SKM-1 (cell line): Measurements from ENCODE around the gene RNU7-1.
"Not testable (repeated sequence)": the region's sequence is repeated elsewhere in the genome, so short reads cannot be mapped to it uniquely, and the experiment has no call there.

Source experiments
- DNase-seq: peaks from one replicate; lab custom pipeline; 2025; ENCODE audit not compliant: unreplicated experiment; lab: John Stamatoyannopoulos, UW

Gene RNU7-1

DNA sequence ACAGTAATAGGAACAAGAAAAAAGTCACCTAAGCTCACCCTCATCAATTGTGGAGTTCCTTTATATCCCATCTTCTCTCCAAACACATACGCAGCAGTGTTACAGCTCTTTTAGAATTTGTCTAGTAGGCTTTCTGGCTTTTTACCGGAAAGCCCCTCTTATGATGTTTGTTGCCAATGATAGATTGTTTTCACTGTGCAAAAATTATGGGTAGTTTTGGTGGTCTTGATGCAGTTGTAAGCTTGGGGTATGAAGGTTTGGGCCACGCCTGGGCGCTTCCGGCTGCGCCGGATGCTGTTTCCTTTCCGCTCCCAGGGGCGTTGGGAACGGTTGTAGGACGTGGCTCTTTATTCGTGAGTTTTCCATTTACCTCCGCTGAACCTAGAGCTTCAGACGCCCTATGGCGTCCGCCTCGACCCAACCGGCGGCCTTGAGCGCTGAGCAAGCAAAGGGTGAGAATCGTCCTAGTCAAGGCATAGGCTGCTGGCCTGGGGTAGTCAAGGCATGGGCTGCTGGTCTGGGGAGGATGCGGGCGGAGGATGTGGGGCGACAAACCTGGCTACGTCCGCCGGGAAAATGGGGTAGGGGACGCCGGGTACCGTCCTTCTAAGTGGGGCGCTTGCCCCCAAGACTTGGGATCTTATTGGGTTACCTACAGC is at the start of gene RNU7-1, which contains the start of gene C12orf57:
RNU7-1 (plus strand) TSS at position 95 of the 659 bp plus-strand sequence.
C12orf57 (plus strand) TSS at position 301 of the 659 bp plus-strand sequence; CDS start at position 401, 100 bp downstream.
- DNase-seq: no peak

DNA sequence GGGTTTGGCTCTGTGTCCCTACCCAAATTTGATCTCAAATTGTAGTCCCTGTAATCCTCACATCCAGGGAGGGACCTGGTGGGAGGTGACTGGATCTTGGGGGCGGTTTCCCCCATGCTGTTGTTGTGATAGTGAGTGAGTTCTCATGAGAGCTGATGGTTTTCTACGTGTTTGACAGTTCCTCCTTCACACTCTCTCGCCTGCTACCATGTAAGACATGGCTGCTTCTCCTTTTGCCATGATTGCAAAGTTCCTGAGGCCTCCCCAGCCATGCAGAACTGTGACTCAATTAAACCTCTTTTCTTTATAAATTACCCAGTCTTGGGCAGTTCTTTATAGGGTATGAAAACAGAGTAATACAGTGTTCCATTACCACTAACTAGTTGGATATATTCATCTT is 49.3 kb upstream of the RNU7-1 start:
- DNase-seq: no peak

DNA sequence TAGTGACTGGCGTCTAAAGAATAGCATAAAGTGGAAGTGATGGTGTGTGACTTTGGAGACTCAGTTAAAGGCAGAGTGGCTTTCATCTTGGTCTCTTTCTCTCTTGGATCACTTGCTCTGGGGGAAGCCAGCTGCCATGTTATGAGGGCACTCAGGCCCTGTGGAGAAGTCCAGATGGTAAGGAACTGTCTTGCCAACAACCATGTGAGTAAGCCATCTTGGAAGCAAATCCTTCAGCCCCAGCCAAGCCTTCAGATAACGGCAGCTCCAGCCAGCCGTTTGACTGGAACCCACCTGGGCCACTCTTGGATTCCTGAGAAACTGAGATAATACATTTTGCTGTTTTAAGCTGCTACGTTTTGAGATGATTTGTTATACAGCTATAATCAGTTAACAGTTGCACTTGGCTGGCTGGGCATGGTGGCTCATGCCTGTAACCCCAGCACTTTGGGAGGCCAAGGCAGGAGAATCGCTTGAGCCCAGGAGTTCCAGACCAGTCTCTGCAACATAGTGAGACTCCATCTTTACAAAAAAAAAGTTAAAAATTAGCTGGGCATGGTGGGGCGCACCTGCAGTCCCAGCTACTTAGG is 46.7 kb upstream of the RNU7-1 start:
- no peak for DNase-seq

DNA sequence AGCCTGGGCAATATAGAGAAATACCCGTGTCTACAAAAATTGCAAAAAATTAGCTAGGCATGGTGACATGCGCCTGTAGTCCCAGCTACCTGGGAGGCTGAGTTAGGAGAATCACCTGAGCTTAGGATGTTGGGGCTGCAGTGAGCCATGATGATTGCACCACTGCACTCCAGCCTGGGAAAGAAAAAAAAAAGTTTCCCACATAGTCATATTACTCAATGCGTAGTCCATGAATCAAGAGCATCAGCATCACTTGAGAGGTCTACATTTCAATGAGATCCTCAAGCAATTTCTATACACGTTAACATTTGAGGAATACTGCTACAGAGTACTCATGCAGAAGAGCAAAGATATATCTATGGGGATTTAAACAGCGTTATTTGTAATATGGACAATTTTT is 44.2 kb upstream of the RNU7-1 start:
- no peak for DNase-seq

DNA sequence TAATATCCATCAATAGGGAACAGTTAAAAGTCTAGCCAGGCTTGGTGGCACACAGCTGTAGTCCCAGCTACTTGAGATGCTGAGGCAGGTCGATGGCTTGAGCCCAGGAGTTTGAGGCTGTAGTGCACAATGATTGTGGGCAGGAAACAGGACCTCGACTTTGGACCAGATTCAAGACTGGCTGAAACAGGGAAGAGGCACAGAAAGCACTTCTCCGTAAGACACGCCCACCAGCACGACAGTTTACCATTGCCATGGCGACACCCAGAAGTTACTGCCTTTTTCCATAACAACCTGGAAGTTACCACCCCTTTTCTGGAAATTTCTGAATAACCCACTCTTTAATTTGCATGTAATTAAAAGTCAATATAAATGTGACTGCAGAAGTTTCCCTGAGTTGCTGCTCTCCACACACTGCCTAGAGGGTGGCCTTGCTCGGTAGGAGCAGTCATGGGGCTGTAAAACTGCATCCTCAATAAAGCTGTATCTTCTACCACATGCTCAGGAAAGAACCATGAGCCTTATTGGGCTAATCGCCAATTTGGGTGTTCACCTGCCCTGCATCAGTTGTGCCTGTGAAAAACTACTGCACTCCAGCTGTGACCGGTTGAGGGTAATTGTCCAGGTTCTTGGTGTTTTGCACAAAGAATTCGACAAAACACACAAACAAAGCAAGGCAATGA is 43.6 kb upstream of the RNU7-1 start:
- DNase-seq: peak; percentile 8

DNA sequence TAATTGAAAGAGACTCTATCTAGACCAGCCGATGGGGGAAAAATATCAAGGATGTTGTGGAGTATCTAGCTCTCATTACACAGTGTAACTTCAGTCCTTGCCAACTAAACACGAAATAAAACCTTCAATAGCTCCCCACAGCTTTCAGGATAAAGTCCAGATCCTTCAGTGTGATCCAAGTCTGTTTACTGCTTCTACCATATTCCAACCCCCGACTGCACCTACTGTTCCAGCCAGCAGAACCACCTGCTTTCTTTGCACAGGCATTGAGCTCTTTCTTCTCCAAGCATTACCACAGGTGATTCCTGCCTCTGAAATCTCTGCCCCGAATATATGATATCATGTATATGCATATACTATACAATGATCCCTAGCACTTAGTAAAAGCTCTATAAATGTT is 41.2 kb upstream of the RNU7-1 start:
- DNase-seq: no peak

DNA sequence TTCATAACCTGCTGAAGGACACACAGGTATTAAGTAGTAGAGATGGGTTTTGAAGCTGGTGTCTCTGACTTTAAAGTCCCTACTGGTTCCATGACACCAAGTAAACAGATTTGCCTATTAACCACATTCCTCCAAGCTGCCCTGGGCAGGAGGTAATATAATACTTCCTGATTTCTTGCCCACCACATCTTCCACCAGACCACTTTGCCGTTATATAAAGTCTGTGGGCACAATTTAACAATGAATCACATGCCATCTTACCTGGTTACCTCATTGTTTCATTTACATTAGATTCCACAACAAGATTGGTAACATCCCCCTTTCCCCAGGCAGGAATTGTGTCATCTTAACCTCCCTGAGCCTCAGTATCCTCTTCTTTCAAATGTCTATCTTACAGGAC is 39.9 kb upstream of the RNU7-1 start:
- no peak for DNase-seq

DNA sequence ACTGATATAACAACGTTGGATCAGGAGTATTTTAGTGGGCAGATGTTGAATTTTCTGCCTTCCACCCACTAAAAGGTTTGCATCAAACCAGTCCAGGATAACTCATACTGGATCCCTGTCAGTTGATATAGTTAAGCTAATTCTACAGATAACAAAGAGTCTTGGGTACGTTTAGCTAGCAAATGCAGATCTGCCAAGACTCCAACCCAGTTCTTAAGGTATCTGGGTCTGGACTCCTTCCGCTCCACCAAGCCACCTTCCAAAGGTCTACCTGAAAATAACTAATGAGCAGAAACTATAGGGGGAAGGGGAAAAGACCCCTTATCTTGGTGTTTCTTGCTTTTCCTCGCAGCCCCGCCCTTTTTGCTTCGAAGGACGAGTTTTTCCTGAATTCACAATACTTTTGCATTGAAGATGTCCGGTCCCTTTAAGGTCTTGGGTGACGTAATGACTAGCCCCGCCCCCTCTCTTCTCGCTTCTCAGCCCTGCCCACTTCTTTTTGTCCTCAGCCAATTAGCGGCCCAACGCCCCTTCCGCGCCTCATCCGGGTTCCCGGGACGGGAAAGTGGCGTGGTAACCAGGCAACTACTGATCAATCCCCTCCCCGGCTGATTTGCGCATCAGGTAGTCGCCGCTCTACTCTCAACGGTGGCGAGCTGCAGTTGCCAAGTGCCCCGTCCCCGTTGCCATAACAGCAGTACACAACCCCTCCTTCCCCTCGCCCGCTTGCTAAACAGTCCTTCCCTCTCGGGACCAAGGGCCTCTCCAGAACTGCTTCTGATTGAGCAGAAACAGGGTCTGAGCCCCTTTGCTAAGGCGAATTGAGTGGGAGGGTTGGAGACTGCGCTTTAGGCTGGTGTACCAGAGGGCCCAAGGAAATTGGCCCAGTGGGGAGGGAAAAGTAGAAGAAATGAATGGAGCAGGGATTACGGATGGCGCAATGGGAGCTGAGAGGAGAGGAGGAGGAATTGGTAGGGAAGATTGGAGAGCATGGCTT is 39.0 kb upstream of the RNU7-1 start, which contains the start of gene LRRC23:
LRRC23 (plus strand) TSS at position 543 of the 997 bp plus-strand sequence. CDS start 812 bp downstream, outside the sequence.
- peak; percentile 62 for DNase-seq

DNA sequence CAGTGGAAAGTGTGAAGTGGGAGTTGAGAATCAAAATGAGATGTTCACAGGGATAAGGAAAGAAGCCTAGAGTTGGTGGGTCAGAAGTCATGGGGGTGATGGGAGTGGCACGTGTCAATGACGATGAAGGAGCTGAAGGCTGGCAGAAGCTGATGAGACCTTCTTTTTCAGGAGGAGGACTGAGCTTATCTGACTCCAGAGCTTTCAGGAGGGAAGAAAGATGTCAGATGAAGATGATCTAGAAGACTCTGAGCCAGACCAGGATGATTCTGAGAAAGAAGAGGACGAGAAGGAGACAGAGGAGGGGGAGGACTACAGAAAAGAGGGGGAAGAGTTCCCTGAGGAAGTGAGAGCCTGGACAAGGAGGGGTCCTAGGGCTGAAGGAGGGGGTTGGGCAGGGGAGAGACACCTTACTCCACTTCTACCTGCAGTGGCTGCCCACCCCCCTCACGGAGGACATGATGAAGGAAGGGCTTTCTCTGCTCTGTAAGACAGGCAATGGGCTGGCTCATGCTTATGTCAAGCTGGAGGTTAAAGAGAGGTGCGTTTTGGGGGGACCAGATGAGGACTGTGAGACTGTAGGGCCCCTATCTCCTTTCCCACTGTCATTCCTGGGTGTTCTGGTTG is 38.1 kb upstream of the RNU7-1 start:
- no peak for DNase-seq

DNA sequence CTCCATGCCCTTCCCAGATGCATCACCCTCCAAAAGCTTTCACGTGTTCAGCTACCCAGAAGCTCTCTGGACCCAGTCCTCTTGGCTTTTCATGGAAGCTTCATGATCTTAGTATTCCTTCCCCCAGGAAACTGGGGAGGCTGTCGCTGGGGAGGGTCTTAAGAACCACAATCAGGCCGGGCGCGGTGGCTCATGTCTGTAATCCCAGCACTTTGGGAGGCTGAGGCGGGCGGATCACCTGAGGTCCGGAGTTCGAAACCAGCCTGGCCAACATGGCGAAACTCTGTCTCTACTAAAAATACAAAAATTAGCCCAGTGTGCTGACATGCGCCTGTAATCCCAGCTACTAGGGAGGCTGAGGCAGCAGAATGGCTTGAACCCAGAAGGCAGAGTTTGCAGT is 35.5 kb upstream of the RNU7-1 start:
- not testable (repeated sequence) for DNase-seq

DNA sequence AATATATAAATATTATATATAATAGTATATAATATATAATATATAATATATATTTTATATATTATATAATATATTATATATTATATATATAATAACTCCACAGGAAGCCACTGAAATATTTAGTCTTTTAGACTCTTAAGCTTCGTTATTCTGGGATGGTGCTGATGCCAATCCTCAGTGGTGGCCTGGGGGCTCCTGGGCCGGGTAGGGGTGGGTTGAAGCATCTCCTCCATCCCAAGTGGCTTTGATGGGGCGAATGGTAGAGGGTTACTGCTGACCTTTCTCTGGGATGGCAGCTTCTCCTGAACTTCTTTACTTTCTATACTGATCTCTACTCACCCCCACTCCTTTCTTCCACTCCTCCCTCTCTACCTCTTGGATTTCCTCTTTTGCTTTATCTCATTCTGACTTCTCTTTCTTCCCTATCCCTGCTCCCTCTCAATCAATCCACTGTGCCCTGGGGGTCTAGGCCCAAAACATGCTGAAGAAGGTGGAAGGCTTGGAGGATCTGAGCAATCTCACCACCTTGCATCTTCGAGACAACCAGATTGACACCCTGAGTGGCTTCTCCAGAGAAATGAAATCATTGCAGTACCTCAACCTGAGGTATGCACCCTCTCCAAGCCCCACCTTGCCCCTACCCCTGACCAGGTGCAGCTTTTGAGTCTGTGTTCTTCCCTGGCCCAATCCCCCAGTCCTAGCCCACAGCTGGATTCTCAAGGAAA is 34.0 kb upstream of the RNU7-1 start:
- no peak for DNase-seq

DNA sequence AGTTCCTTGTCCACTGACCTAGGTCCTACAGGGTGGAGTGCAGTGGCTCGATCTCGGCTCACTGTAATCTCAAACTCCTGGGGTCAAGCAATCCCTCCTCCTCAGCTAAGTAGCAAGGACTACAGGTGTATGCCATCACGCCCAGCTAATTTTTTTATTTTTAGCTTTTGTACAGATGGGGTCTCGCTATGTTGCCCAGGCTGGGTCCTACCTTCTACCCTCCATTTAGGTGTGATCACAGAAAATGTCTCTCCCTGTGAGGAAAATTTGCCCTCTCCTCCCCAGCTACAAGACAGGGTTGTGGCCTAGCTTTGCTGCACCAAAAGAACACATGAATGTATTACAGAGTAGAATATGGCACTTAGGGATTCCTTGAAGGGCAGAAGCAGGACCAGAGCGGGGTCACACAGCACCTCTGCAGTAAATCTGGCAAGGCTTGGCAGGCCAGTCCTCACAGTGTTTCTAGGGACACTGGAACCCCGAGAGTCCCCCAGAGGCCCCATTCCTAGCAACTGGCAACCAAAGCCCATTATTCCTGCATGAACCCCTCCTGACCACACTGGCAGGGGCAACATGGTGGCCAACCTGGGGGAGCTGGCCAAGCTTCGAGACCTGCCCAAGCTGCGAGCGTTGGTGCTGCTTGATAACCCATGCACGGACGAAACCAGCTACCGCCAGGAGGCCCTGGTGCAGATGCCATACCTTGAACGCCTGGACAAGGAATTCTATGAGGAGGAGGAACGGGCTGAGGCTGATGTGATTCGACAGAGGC is 31.3 kb upstream of the RNU7-1 start:
- no peak for DNase-seq

DNA sequence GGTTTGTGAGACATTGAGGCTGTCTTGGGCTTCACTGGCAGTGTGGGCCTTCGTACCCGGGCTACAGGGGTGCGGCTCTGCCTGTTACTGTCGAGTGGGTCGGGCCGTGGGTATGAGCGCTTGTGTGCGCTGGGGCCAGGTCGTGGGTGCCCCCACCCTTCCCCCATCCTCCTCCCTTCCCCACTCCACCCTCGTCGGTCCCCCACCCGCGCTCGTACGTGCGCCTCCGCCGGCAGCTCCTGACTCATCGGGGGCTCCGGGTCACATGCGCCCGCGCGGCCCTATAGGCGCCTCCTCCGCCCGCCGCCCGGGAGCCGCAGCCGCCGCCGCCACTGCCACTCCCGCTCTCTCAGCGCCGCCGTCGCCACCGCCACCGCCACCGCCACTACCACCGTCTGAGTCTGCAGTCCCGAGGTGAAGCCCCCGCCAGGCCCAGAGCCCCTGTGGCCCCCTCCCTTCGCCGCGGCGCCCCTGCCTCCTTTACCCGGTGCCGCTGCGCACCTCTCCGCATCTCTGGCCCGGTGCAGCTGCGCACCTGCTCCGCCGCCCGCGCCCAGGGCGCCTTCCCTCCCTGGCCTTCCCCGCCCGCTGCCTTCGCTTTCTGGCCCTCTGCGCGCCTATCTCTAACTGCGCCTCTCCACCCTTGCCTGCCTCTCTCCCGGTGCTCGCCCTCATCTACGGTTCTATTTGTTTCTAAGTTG is 29.2 kb upstream of the RNU7-1 start, which contains the start of gene ENO2:
ENO2 (plus strand) TSS at position 335 of the 701 bp plus-strand sequence. CDS start 1,253 bp downstream, outside the sequence.
- no peak for DNase-seq

DNA sequence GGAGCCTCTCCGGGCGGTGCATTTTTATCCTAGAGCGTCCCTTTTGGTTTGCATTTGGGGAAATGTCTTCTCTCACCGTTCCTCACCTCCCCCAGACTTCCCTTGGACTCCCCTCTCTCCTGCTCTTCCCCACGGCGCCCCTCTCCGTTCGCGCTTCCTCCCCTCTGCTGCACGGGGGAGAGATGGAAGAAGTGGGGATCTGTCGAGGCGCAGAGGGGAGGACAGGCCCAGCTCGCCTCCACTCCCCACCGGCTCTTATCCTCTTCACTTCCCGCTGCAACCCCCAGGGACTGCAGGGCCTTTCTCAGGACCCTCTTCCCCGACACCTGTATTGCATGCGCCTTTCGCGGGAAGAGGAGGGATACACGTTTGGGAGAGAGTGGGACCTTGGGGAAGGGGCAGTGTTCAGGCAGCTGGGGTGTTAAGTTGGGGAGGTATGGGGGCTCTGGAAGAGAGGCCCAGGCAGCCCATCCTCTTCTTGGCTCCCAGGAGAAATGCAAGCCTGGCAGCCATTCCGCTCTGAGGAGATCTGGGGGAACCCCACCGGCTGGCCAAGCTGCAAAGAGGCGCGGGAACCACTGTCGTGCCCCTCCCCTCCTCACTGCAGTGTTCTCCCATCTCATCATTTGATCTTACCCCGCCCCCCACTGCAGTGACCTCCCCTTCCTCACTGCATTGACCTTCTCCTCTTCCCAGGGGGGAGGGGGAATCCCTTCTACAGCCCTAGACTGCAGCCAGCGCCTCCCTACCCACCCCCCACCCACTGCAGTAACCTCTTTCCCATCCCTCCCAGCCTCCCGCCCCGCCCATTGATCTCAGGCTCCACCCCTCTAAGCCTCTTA is 28.4 kb upstream of the RNU7-1 start:
- DNase-seq: no peak

DNA sequence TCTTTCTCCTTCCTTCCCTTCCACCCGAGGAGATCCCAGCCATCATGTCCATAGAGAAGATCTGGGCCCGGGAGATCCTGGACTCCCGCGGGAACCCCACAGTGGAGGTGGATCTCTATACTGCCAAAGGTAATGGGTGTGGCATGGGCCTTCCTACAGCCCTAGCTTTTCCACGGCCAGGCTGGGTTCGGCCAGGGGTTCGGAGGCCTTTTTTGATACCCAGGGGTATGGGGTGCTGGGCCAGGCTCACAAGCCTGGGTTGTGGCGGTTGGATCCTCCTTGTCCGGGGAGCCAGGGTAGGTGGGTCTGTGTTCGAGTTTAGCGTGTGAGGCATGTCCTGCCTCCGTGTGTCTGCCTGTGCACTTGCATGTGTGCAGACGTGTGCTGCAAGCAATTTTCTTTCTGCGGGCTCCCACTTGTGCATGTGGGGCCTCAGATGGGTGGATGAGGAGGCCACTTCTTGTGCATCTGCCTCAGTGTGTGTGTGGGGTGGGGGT is 27.8 kb upstream of the RNU7-1 start:
- DNase-seq: no peak

DNA sequence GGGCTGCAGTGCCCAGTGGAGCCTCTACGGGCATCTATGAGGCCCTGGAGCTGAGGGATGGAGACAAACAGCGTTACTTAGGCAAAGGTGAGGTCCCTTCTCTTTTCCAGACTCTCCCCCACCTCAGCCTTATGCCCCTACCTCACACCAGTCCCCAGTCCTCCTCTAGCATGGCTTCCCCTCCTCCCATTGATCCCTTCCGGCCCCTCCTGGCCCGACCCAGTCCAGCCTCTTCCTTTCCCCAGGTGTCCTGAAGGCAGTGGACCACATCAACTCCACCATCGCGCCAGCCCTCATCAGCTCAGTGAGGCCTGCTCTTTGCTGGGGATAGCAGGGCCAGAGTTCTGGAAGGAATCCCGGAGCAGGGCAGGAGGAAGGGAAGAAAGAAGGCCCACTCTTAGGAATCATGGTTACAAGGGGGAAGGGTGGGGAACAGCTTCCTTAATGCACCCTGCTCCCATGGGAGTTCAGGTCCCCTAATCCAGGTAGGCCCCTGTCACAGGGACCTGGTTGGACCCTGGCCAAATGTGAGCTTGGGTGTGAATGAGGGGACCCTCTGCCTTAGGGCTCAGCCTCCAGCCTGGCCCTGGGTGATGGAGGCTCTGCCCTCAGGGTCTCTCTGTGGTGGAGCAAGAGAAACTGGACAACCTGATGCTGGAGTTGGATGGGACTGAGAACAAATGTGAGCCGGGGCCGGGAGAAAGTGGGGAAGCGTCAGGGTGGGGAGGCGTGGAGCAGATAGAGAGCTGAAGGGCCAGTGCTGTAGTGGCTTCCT is 27.0 kb upstream of the RNU7-1 start:
- no peak for DNase-seq
